AG10803 (cell line): Measurements from ENCODE around the gene TUBA1B.
"Not testable (repeated sequence)": the region's sequence is repeated elsewhere in the genome, so short reads cannot be mapped to it uniquely, and the experiment has no call there.

Source experiments
- DNase-seq: peaks from one replicate; pipeline ENCODE4 v3.0.0; 2010; ENCODE audit warnings: low read depth
- H3K4me3 ChIP-seq: 2 replicates; pipeline ENCODE4 v1.5.1; 2011; ENCODE audit warnings: mild to moderate bottlenecking, low read length, control low read depth
- CTCF ChIP-seq: conservative IDR thresholded peaks from 2 replicates; pipeline ENCODE4 v1.5.1; 2011; ENCODE audit warnings: mild to moderate bottlenecking, low read length, control low read depth, inconsistent platforms

The TUBA1B gene

GRCh38 chr12:49131051-49131893 lies at the start of gene TUBA1B:
Gene TUBA1B, minus strand, starts transcription at chr12:49131395. Its CDS starts 95 bp downstream, at chr12:49131300.
- peak; percentile 85 for DNase-seq
- TF ChIP-seq CTCF: no peak
- peak within 1 kb of the TSS; percentile 98 for H3K4me3 ChIP-seq

- no peak for TF ChIP-seq CTCF
- H3K4me3 ChIP-seq: no peak overlapping the region
- DNase-seq: no peak
Observed at GRCh38 chr12:49174218-49174617, 43.0 kb upstream of the TUBA1B start.

GRCh38 chr12:49170924-49171323 lies 39.7 kb upstream of the TUBA1B start:
- no peak for DNase-seq
- no peak overlapping the region for H3K4me3 ChIP-seq
- TF ChIP-seq CTCF: no peak

- no peak overlapping the region for H3K4me3 ChIP-seq
Observed at GRCh38 chr12:49165114-49165513, 33.9 kb upstream of the TUBA1B start.

GRCh38 chr12:49161901-49162300 lies 30.7 kb upstream of the TUBA1B start:
- not testable (repeated sequence) for DNase-seq, H3K4me3 ChIP-seq

More at GRCh38 chr12:49165114-49165513, 33.9 kb upstream of the TUBA1B start:
- no peak for DNase-seq
- no peak for TF ChIP-seq CTCF

GRCh38 chr12:49161092-49161795 lies 30.0 kb upstream of the TUBA1B start:
- no peak overlapping the region for H3K4me3 ChIP-seq
- TF ChIP-seq CTCF: no peak
- no peak for DNase-seq

- no peak for DNase-seq
Observed at GRCh38 chr12:49160399-49160798, 29.2 kb upstream of the TUBA1B start.

More at GRCh38 chr12:49160399-49160798, 29.2 kb upstream of the TUBA1B start:
- H3K4me3 ChIP-seq: no peak overlapping the region
- no peak for TF ChIP-seq CTCF
